Loucy (cell line): ENCODE measurements around the gene ZFPM1.

Experiments
- EZH2phosphoT487 ChIP-seq: fragments of 200-600 bp; IDR thresholded peaks from 2 replicates; pipeline ENCODE4 v1.6.1; 2018; ENCODE audit warnings: antibody characterized with exemption, mild to moderate bottlenecking, moderate library complexity, borderline replicate concordance
- TF ChIP-seq, protein P1 (sequence below): fragments of 200-600 bp; sonication (generic); conservative IDR thresholded peaks from 2 replicates; pipeline ENCODE4 v1.5.1; 2014; ENCODE audit warnings: mild to moderate bottlenecking, antibody characterized with exemption, low read length

DNA sequence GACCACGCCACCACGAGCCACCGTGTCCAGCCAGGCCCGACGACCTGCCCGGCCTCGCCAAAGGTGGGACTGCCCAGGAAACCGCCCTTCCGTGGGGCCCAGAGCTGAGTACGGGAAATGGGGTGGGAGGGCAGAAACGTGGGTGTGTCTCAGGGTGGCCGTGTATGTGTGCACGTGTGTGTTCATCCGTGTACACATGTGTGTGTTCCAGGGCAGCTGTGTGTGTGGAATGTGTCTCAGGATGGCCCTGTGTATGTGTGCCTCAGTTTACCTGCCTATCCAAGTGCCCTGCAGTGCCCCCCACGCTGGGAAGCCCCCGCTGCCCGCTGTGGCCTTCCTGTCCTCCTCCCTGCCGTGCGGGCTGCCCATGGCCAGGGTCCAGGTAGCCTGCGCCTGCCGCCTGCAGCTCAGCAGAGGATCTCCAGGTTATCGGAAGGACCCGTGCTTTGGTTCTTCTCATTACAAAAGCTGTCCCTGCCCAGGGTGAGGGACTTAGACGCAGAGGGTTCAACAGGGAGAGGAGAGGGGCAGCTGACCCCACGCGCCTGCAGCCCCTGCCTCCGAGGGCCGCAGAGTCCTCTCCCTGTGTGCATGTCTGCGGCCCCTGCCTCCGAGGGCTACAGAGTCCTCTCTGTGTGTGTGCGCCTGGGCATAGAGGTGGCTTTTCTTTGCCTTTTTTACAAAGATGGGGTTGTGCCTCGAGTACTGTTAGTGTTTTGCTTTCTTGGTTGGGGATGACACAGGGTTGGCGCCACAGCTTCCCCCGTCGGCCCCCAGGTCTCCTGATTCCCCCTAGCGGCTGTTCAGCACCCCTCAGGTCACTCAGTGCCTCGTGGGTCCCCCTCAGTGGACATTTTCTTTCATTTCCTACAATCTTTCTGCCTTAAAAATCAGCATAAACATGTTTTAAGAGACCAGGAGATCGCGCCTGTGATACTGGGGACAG, 46.7 kb upstream of the ZFPM1 start:
- TF ChIP-seq, protein P1, sequence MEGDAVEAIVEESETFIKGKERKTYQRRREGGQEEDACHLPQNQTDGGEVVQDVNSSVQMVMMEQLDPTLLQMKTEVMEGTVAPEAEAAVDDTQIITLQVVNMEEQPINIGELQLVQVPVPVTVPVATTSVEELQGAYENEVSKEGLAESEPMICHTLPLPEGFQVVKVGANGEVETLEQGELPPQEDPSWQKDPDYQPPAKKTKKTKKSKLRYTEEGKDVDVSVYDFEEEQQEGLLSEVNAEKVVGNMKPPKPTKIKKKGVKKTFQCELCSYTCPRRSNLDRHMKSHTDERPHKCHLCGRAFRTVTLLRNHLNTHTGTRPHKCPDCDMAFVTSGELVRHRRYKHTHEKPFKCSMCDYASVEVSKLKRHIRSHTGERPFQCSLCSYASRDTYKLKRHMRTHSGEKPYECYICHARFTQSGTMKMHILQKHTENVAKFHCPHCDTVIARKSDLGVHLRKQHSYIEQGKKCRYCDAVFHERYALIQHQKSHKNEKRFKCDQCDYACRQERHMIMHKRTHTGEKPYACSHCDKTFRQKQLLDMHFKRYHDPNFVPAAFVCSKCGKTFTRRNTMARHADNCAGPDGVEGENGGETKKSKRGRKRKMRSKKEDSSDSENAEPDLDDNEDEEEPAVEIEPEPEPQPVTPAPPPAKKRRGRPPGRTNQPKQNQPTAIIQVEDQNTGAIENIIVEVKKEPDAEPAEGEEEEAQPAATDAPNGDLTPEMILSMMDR: no peak
- no peak for TF ChIP-seq EZH2phosphoT487
